GM19468 (cell line): ENCODE measurements around the gene MEI1.
"Not testable (repeated sequence)": the region's sequence is repeated elsewhere in the genome, so short reads cannot be mapped to it uniquely, and the experiment has no call there.

ENCODE experiments used
- ATAC-seq: cut with Tn5 transposase; IDR thresholded peaks from one replicate; pipeline ENCODE4 v1.9.1; 2021; ENCODE audit warnings: mild to moderate bottlenecking, moderate library complexity, moderate number of reproducible peaks; ENCODE audit not compliant: unreplicated experiment; ENCODE audit errors: extremely low read depth

MEI1 gene

DNA sequence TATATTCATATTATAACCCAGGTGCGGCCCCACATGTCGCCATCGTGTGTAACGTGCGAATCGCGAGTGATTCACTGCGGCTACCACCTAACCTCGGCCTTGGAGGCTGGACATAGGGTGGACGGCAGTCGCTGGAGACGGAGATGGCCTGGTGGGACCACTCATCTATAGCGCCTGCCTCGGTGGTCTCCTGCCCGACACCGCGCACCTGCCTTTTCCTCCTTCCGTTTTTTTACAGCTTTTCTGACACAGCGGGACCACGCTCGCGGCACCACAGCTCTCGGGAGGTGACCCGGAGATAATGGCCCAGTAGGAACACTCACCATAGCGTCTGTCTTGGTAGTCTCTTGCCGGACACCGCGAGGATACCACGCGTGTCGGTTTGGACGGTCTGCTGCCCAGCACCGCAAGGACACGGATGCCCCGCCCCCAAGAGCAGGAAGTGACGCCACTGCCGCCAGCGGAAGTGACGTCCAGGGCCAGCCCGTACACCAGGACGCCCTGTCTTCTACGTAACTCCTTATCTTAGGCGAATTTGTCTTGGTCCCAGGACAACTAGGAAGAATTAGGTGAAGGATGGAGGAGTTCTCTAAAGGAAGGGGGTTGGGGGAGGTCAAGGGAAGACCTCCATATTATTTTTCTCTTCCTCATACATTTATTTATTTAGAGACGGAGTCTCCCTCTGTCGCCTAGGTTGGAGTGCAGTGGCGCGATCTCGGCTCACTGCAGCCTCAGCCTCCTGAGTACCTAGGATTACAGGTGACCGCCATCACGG lies 17.1 kb upstream of the MEI1 start:
- ATAC-seq = no peak

DNA sequence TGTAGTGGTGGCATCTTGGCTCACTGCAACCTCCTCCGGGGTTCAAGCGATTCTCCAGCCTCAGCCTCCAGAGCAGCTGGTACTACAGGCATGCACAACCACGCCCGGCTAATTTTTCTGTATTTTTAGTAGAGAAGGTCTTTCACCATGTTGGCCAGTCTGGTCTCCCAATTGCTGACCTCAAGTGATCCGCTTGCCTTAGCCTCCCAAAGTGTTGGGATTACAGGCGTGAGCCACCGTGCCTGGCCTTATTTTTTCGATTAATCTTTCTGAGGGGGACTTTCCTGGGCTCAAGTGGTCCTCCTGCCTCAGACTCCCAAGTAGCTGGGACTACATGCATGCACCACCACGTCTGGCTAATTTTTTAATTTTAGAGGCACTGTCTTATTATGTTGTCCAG lies 16.3 kb upstream of the MEI1 start:
- ATAC-seq = no peak

DNA sequence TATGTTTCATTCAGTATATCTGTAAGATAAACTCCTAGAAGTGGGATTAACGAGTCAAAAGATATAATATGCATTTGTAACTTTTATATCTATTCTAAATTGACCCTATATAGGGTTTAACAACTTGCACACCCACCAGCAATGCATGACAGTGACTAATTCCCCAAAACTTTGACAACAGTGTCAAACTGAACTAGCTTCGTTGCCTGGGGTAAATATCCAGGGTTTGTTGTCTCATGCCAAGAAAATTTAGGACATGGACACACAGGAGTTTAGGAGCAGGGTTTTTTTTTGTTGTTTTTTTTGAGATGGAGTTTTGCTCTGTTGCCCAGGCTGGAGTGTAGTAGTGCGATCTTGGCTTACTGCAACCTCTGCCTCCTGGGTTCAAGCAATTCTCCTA lies 15.7 kb upstream of the MEI1 start:
- no peak for ATAC-seq

DNA sequence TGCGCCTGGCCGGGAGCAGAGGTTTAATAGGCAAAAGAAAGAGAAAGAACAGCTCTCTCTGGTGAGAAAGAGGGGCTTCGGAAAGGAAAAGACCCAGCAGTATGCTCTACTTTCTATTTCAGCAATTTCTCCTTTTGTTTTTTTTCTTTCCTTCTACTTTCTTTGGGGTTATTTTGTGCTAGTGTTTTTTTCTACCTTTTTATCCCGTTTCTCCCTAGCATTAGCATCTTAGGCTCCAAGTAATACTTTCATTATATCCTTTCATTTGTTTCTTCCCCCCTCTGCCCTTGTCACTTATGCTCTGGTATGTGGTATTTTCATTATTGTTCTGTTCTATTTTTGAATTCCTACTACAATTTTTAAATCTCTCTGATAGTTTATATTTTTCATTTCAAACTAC lies 15.1 kb upstream of the MEI1 start:
- ATAC-seq = no peak

DNA sequence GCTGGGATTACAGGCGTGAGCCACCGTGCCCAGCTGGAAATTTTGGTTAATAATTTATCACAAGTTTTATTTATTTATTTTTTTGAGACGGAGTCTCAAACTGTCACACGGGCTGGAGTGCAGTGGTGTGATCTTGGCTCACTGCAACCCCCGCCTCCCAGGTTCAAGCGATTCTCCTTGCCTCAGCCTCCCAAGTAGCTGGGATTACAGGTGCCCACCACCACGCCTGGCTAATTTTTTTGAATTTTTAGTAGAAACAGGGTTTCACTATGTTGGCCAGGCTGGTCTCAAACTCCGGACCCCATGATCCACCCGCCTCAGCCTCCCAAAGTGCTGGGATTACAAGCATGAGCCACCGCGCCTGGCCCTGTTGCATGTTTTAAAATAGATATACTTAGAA lies 12.4 kb upstream of the MEI1 start:
- not testable (repeated sequence) for ATAC-seq

DNA sequence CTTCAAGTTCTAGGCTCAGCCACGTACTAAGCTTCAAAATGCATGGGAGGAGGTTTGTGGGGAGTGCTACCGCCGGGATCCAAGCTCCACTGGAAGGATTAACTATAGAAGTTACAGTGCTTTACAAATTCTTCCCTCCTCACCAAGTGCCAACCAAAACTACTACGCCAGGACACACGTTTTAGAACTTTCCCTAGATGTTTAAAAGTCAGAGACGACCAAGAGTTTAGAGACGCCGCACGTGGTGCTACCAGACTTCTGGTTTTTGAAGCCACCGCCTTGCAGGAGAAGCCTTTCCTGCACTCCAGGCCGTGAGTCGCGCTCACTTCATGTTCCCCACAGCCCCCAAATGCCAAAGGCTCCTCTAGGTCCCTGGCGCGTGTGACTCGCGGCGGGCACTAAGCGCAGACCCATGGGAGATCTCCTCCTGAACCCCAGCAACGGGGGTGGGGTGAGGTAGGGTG lies 11.4 kb upstream of the MEI1 start:
- ATAC-seq = no peak

DNA sequence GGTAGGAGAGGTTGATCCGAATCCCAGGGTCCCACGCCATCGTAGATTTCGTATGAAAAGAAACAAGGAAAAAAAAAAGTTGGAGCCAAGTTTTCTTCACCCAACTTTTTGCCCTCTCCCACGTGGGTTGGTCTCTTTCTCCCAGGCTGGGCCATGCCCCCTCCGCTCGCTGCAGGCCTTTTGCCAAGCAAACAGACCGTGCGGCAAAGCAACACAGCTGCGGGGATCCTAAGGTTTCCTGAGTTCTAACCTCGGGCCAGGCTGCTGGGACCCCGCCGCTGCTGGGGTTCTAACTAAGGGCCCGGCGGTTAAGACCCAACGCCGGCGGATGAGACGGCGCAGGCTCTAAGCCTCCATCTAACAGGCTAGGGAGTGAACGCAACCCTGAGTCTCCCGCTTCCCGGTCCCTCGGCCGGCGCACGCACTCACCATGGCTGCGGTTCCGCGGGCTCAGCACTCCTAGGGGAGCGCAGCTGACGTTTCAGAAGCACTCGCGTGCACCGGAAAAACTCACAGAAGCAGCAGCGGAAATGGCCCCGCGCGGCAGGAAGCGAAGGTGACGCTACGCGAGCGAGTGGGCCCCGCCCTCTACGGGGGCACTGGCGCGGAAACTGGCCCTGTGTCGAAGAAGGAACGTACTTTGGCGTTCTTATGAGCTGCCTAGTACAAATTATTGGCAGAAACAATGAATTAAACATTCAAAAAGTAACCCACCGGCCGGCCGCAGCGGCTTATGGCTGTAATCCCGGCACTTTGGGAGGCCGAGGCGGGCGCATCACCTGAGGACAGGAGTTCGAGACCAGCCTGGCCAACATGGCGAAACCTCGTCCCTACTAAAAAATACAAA lies 10.7 kb upstream of the MEI1 start, which contains the start of gene SNU13:
TSS of gene SNU13 (minus strand) at position 503 of the 847 bp plus-strand sequence. CDS start at position 432, 71 bp downstream.
- ATAC-seq = peak; percentile 32

DNA sequence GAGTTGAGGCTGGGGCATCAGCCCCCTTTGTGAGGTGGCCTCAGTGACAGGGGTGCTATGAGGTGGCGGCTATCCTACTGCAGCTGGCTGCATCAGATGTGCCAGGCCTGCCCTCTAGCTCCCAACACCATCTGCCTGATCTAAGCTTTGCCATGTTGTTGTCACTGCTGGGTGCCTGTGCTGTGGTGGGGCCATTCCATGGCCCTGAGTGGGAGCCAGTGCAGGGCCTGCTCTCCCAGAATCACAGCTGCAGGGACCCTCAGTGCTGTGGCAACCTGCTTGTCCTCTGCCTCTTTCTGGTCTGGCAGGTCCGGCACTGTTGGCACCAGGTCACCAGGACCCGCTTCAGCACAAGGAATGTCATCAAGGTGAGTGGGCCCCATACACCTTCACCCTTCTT lies 8.8 kb upstream of the MEI1 start:
- no peak for ATAC-seq

DNA sequence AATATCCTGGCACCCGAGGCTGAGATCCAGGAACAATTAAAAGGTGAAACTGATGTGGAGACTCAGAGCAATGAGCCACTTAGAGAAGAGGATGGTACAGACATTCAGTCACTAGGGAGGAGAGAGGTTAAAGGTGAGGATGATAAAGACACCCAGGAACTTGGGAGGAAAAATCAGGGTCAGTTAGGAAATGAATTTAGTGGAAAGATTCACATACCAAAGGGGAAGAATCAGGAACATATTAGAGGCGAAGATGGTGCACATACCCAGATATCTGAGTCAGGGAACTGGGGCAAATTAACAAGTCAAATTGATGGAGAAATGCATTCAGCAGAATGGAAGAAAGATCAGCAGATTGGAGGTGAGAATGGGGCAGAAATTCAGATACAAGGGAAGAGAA lies 4.1 kb upstream of the MEI1 start:
- ATAC-seq = no peak

DNA sequence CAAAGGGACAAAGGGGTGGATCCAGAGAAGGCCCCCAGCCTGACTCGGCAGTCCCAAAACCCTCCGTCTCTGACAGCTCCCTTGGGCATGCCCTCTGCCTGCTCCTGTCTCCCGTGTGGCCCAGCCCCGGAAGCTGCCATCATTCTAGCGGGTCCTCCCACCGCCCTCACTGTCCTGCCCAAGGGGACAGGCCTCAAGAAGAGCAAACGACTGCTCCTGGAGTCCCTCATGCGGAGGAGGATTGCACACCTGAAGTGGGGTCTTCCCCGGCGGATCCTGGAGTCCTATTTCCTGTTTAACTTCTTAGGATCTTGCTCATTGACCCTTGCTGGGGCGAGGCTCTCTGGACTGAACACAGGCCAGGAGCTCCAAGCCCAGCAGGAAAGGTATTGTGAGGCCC lies 2.6 kb upstream of the MEI1 start:
- ATAC-seq = no peak

DNA sequence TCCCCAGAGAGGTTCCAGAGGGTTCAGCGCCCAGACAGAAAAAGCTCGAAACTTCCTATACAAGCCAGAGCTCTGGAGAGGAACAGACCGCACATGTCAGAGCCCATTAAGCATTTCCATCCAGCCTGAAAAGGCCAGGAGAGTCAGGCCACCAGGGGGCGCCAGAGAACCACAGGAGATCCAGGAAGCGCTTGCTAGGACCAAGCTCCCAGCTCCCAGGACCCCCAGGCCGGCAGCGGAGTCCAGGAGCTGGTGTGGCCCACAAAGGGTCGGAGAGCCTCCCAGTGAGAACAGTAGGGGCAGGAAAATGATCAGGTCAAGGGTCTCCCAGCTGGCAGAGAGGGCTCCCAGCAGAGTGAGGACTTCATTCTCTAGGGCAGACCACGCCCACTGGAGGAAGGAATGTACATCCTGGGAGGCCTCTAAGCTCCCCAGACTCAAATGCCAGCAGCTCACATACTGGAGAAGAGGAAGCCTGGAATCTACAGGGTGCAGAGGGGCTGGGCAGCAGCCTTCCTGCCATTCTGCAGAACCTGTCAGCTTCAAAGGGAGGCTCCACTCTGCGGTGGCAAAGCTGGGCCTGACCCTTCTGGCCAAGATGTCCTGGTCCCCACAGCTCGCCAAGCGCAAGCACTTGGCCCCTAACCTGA lies 2.1 kb upstream of the MEI1 start:
- no peak for ATAC-seq

DNA sequence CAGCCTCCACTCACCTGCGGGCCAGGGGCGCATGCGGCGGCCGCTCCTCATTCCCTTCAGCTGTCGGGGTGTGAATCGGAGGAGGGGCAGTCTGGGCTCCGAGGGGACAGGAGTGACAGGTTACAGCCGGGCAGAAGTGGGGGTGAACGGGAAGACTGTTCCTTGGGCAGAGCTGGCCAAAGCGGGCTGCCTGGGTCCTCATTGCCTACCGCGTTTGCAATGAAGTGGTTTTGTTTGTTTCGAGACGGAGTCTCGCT lies 733 bp downstream of the MEI1 start:
- ATAC-seq = no peak

DNA sequence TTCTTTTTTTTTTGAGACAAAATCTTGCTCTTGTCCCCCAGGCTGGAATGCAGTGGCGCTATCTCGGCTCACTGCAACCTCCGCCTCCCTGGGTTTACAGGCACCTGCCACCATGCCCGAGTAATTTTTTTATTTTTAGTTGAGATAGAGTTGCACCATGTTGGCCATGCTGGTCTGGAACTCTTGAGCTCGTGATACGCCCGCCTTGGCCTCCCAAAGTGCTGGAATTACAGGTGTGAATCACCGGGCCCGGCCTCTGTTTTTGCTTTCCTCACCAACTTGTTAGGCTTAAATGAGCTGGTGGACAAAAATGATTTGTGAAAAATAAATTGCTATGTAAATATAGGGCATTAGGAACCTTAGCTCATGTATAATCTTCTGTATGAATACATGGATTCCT lies 3.5 kb downstream of the MEI1 start:
- no peak for ATAC-seq

DNA sequence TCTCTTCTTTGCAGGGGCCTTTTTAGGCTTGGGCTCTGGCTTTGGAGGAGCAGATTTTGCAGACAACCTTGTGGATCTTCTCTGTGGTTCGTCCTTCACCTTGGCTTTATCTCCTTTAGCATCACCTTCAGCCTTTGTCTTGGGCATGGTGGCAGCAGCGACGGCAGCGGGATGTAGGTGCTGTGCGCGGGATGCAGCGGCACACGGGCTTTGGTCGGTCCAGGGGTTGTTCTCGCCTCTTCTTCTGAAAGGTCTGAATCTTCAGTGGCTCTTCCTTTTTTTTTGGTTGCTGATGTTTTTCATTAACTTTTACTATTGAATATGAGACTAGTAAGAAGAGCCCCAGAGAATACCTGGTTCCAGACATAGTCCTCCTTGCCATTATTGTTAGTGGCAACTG lies 10.0 kb downstream of the MEI1 start:
- no peak for ATAC-seq

DNA sequence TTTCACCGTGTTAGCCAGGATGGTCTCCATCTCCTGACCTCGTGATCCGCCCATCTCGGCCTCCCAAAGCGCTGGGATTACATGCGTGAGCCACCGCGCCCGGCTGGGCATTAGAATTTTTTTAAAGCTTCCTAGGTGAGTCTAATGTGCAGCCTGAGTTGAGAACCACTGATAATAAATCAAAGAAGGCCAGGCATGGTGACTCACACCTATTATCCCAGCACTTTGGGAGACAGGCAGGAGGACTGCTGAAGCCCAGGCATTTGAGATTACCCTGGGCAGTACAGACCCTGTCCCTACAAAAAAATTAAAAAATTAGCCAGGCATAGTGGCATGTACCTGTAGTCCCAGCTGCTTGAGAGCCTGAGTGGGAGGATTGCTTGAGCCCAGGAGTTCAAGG lies 13.7 kb downstream of the MEI1 start:
- no peak for ATAC-seq

DNA sequence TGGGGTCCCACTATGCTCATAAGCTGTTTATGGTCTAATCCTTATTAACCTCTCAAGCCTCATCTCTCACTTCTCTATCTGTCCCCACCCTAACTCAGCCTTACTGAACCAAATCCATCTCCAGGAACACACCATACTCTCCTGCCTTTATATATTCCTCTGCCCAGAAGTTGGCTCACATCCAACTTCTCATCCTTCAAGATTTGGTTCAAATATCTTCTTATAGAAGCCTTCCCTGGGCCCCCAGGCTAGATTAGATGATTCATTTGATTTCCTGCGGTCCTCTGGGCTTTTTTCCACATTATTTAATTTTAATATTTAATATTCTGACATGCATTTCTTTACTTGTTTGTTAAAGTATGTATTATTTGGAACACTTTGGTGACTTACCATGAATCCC lies 23.2 kb downstream of the MEI1 start:
- no peak for ATAC-seq

DNA sequence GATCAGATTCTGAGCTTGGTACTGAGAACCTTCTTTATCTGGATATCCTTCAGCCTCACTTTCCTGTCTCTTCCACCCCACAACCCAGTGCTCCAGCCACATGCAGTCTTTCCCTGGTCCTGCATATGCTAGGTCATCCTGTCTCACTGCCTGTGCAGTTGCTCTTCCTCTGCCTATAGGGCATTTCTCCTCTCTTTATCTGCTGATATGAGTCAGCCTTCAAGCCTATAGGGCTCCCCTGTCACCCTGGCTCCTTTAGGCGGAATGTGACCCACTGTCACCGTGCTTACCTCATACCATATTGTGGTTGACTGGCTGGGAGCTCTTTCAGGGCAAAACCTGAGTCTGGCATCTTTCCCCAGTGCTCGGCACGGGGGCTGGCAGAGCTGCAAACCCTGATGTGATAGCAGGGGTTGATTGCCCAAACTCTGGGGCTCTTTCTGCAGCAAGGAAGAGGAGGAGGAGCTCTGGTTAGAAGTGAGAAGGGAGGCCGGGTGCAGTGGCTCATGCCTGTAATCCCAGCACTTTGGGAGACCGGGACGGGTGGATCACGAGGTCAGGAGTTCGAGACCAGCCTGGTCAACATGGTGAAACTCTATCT lies 26.3 kb downstream of the MEI1 start:
- ATAC-seq = no peak

DNA sequence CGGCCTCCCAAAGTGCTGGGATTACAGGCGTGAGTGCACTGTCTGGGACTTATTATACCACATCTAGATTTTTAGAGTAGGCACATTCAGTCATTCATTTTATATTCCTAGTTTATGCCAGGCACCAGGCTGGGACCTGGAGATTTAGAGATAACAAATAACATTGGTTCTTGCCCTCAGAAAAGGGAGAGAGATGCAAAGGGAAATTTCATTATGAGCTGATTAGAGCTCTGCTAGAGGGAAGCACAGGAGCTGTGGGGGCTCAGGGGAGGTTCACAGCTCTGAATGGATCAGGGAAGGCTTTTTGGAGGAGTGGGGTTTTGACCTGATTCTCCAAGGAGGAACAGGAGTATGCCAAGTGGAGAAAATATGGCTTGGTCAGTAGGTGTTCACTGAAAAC lies 32.3 kb downstream of the MEI1 start:
- ATAC-seq = no peak

DNA sequence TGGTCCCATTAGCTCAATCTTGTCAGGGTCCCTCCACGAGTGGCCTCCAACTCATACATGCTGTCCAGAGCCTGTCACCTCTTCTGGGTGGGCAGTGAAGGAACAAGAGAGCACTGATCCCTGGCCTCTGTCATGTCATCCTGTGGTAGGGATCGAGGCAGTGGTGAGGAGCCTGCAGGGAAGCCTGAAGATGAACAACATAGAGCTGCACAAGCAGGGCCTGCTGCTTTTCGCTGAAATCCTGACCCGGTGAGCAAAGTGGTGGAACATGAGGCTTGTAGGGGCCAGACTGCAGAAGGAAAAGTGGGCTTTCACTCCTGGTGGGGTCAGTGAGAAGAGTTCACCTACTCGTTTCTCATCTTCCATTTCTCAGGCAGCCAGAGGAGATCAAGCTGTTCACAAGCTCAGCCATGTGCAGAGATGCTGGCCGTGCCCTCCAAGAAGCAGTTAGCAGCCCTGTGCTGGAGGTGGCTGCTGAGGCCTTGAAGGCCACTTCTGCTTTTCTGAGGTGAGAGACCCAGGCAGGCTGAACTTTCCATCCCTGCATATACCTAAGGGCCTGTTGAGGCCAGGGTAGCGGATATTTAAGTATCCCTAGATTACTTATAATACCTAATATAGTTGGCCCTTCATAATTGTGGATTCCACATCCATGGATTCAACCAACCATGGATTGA lies 32.9 kb downstream of the MEI1 start:
- no peak for ATAC-seq

DNA sequence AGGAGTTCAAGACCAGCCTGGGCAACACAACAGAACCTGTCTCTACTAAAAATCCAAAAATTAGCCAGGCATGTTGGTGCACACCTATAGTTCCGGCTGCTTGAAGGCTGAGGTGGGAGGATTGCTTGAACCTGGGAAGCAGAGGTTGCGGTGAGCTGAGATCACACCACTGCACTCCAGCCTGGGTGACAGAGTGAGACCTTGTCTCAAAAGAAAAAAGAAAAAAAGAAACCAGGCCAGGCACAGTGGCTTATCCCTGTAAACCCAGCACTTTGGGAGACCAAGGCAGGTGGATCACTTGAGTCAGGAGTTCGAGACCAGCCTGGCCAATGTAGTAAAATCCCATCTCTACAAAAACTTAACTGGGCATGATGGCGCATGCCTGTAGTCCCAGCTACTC lies 33.9 kb downstream of the MEI1 start:
- not testable (repeated sequence) for ATAC-seq
